COR-L47 (cell line): ENCODE measurements around the gene CDH4.

ENCODE experiments used
- DNase-seq: peaks from one replicate; lab custom pipeline; 2025; lab: John Stamatoyannopoulos, UW

CDH4 gene

GRCh38 chr20:61719691-61720347 is 467.8 kb downstream of the CDH4 start:
- DNase-seq = no peak

GRCh38 chr20:61720348-61720696 is 468.3 kb downstream of the CDH4 start:
- no peak for DNase-seq

GRCh38 chr20:61722146-61722678 is 470.2 kb downstream of the CDH4 start:
- DNase-seq = no peak

- peak; percentile 42 for DNase-seq
Measured at GRCh38 chr20:61723529-61724257, 471.6 kb downstream of the CDH4 start.

GRCh38 chr20:61724376-61724775 is 472.3 kb downstream of the CDH4 start:
- DNase-seq = no peak

- DNase-seq = no peak
Measured at GRCh38 chr20:61725145-61725544, 473.1 kb downstream of the CDH4 start.

- no peak for DNase-seq
Measured at GRCh38 chr20:61725966-61726365, 473.9 kb downstream of the CDH4 start.

GRCh38 chr20:61726979-61727378 is 474.9 kb downstream of the CDH4 start:
- DNase-seq = no peak

- DNase-seq = no peak
Measured at GRCh38 chr20:61727761-61728160, 475.7 kb downstream of the CDH4 start.

- DNase-seq = no peak
Measured at GRCh38 chr20:61728326-61728725, 476.3 kb downstream of the CDH4 start.

GRCh38 chr20:61728786-61729770 is 477.0 kb downstream of the CDH4 start:
- DNase-seq = no peak

- no peak for DNase-seq
Measured at GRCh38 chr20:61730631-61731362, 478.7 kb downstream of the CDH4 start.

GRCh38 chr20:61731363-61732181 is 479.5 kb downstream of the CDH4 start:
- DNase-seq = no peak

- DNase-seq = no peak
Measured at GRCh38 chr20:61732511-61733210, 480.6 kb downstream of the CDH4 start.

- DNase-seq = no peak
Measured at GRCh38 chr20:61733216-61733615, 481.2 kb downstream of the CDH4 start.

GRCh38 chr20:61733891-61734732 is 482.1 kb downstream of the CDH4 start:
- DNase-seq = no peak

- no peak for DNase-seq
Measured at GRCh38 chr20:61734733-61735502, 482.9 kb downstream of the CDH4 start.

- DNase-seq = no peak
Measured at GRCh38 chr20:61735503-61735785, 483.4 kb downstream of the CDH4 start.
